Stimulated activated CD8-positive, alpha-beta memory T cell treated with anti-CD3 and anti-CD28 coated beads, Interleukin-7, amount 100 ng/mL, for 24 hours (primary cell): ENCODE measurements around the gene MS4A4E.
"Not testable (repeated sequence)": the region's sequence is repeated elsewhere in the genome, so short reads cannot be mapped to it uniquely, and the experiment has no call there.

Source experiments
- DNase-seq: peaks from one replicate; pipeline ENCODE4 v3.0.0-alpha.2; 2020; ENCODE audit warnings: low read depth

MS4A4E gene

GRCh38 chr11:60242740-60243239, at the start of gene MS4A4E:
Gene MS4A4E, minus strand, starts transcription at chr11:60243137. Its CDS starts 13,082 bp downstream, at chr11:60230055.
- DNase-seq: no peak

GRCh38 chr11:60292145-60292544, 49.2 kb upstream of the MS4A4E start:
- DNase-seq: no peak

- DNase-seq: no peak
Measured at GRCh38 chr11:60288531-60288930, 45.6 kb upstream of the MS4A4E start.

GRCh38 chr11:60285411-60286126, 42.6 kb upstream of the MS4A4E start:
- DNase-seq: not testable (repeated sequence)

- no peak for DNase-seq
Measured at GRCh38 chr11:60282286-60282685, 39.3 kb upstream of the MS4A4E start.

GRCh38 chr11:60281485-60281884, 38.5 kb upstream of the MS4A4E start:
- no peak for DNase-seq

GRCh38 chr11:60280412-60280811, 37.5 kb upstream of the MS4A4E start, which contains the start of gene MS4A4A:
Gene MS4A4A, plus strand, starts transcription at chr11:60280666. Its CDS starts 10 bp downstream, at chr11:60280676.
- DNase-seq: no peak

- no peak for DNase-seq
Measured at GRCh38 chr11:60274416-60274815, 31.5 kb upstream of the MS4A4E start.

GRCh38 chr11:60265373-60266214, 22.7 kb upstream of the MS4A4E start:
- DNase-seq: no peak

- no peak for DNase-seq
Measured at GRCh38 chr11:60264644-60265043, 21.7 kb upstream of the MS4A4E start.

GRCh38 chr11:60263402-60263801, 20.5 kb upstream of the MS4A4E start:
- no peak for DNase-seq

- no peak for DNase-seq
Measured at GRCh38 chr11:60261014-60261413, 18.1 kb upstream of the MS4A4E start.

- no peak for DNase-seq
Measured at GRCh38 chr11:60257956-60258722, 15.2 kb upstream of the MS4A4E start.

GRCh38 chr11:60252213-60253108, 9.5 kb upstream of the MS4A4E start:
- DNase-seq: no peak

GRCh38 chr11:60251485-60252212, 8.7 kb upstream of the MS4A4E start:
- no peak for DNase-seq

- DNase-seq: no peak
Measured at GRCh38 chr11:60241786-60242185, 1.2 kb downstream of the MS4A4E start.

- DNase-seq: no peak
Measured at GRCh38 chr11:60240662-60241061, 2.3 kb downstream of the MS4A4E start.

- DNase-seq: no peak
Measured at GRCh38 chr11:60235321-60235720, 7.6 kb downstream of the MS4A4E start.

- DNase-seq: no peak
Measured at GRCh38 chr11:60230681-60231080, 12.3 kb downstream of the MS4A4E start.

- DNase-seq: no peak
Measured at GRCh38 chr11:60222141-60222540, 20.8 kb downstream of the MS4A4E start.
